ENCODE results near the gene PGF. TPM values are rescaled to one million over a fixed set of nuclear protein-coding genes. Genes with fewer than 3 reads are reported as not detected.

The PGF gene
- polyA plus RNA-seq, 2 donors = 2.4 to 2.5 TPM

DNA sequence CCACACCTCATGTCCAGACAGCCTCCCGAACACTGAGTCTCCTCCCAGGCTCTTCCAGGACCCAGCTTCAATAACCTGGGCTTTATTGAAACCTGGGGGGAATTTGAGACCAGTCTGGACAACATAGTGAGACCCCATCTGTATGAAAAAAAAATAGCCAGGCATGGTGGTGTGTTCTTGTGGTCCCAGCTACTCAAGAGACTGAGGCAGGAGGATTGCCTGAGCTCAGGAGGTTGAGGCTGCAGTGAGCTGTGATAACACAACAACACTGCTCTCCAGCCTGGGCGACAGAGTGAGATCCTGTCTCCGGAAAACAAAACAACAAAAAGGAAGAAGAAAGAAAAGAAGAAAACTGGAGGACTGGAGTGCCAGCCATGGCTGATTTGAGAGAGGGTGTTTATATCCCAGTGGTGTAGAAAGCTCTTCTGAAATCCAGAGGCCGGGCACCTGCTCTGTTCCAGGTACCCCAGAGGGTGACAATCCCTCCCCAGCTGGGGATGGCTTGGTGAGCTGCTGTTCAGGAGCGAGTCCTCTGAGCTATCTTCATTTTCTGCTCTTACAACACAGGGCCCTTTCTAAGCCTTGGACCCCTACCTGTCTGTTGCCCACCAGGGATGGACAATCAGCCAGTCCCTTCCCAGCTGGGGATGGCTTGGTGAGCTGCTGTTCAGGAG, 6.0 kb upstream of the PGF start:
- Histone ChIP-seq H3K27ac (ENCODE audit: low read depth in 2 of 2, low read length in 1 of 2) (no peak overlapping the region), H3K9me3 (ENCODE audit: control insufficient read depth in 2 of 2, insufficient read depth in 1 of 2, low read depth in 1 of 2, low read length in 1 of 2) (no peaks in the 10 kb centered on the region), H3K36me3 (ENCODE audit: control insufficient read depth in 2 of 2, insufficient read depth in 2 of 2, low read length in 1 of 2) (no peaks in the 10 kb centered on the region), H3K4me3 (ENCODE audit: low read depth in 1 of 2, low read length in 2 of 2) (no peak overlapping the region), H3K27me3 (ENCODE audit: control insufficient read depth in 1 of 2, insufficient read depth in 2 of 2, low read length in 2 of 2) (no peaks in the 10 kb centered on the region), H3K4me1 (ENCODE audit: control insufficient read depth in 2 of 2, insufficient read depth in 2 of 2, low read length in 1 of 2) (peaks cover 0 to 4% of the 10 kb centered on the region in 2 donors)
- WGBS, 2 donors = 79 to 86% methylated on average over 5 of the region's 5 CpGs

DNA sequence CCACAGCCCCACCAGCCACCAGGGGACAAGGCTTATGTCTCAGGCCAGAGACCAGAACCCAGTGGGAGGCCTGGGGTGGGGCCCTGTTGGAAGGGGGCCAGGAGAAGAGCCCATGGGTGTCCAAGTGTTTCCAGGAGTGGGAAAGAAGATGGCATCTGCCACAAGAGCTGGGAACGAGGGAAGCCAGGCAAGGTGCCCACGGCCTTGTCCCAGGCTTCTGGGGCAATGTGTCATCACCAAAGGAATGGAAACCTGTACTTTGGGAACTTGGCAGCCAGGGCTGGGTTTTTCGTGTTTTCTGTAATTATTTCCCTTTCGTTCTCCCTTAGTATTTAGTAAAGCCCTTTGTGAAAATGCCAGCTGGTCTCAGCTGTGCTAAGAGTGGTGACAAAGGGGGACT, 5.3 kb upstream of the PGF start:
- no peaks in the 10 kb centered on the region for H3K36me3 ChIP-seq (ENCODE audit: control insufficient read depth in 2 of 2, insufficient read depth in 2 of 2, low read length in 1 of 2)
- H3K4me3 ChIP-seq (ENCODE audit: low read depth in 1 of 2, low read length in 2 of 2) = no peak overlapping the region
- no peaks in the 10 kb centered on the region for H3K27me3 ChIP-seq (ENCODE audit: control insufficient read depth in 1 of 2, insufficient read depth in 2 of 2, low read length in 2 of 2)
- peaks cover 0 to 5% of the 10 kb centered on the region in 2 donors for H3K4me1 ChIP-seq (ENCODE audit: control insufficient read depth in 2 of 2, insufficient read depth in 2 of 2, low read length in 1 of 2)
- WGBS, 2 donors = 65 to 77% methylated on average over 4 of the region's 4 CpGs
- no peak overlapping the region for H3K27ac ChIP-seq (ENCODE audit: low read depth in 2 of 2, low read length in 1 of 2)
- H3K9me3 ChIP-seq (ENCODE audit: control insufficient read depth in 2 of 2, insufficient read depth in 1 of 2, low read depth in 1 of 2, low read length in 1 of 2) = no peaks in the 10 kb centered on the region

GRCh38 chr14:74959596-74960180, 4.3 kb upstream of the PGF start:
- H3K27ac ChIP-seq (ENCODE audit: low read depth in 2 of 2, low read length in 1 of 2) = no peak overlapping the region

GRCh38 chr14:74956280-74957072, 1.1 kb upstream of the PGF start:
- Histone ChIP-seq H3K9me3 (ENCODE audit: control insufficient read depth in 2 of 2, insufficient read depth in 1 of 2, low read depth in 1 of 2, low read length in 1 of 2) (no peaks in the 10 kb centered on the region), H3K4me3 (ENCODE audit: low read depth in 1 of 2, low read length in 2 of 2) (no peak overlapping the region), H3K4me1 (ENCODE audit: control insufficient read depth in 2 of 2, insufficient read depth in 2 of 2, low read length in 1 of 2) (peaks cover 4 to 21% of the 10 kb centered on the region in 2 donors), H3K36me3 (ENCODE audit: control insufficient read depth in 2 of 2, insufficient read depth in 2 of 2, low read length in 1 of 2) (no peaks in the 10 kb centered on the region), H3K27ac (ENCODE audit: low read depth in 2 of 2, low read length in 1 of 2) (no peak overlapping the region), H3K27me3 (ENCODE audit: control insufficient read depth in 1 of 2, insufficient read depth in 2 of 2, low read length in 2 of 2) (no peaks in the 10 kb centered on the region)
- WGBS, 2 donors = 89 to 92% methylated on average over 24 of the region's 24 CpGs

More at GRCh38 chr14:74959596-74960180, 4.3 kb upstream of the PGF start:
- Histone ChIP-seq H3K4me1 (ENCODE audit: control insufficient read depth in 2 of 2, insufficient read depth in 2 of 2, low read length in 1 of 2) (peaks cover 0 to 7% of the 10 kb centered on the region in 2 donors), H3K36me3 (ENCODE audit: control insufficient read depth in 2 of 2, insufficient read depth in 2 of 2, low read length in 1 of 2) (no peaks in the 10 kb centered on the region), H3K9me3 (ENCODE audit: control insufficient read depth in 2 of 2, insufficient read depth in 1 of 2, low read depth in 1 of 2, low read length in 1 of 2) (no peaks in the 10 kb centered on the region), H3K4me3 (ENCODE audit: low read depth in 1 of 2, low read length in 2 of 2) (no peak overlapping the region), H3K27me3 (ENCODE audit: control insufficient read depth in 1 of 2, insufficient read depth in 2 of 2, low read length in 2 of 2) (no peaks in the 10 kb centered on the region)
- 66 to 72% methylated on average over 5 of the region's 5 CpGs for WGBS, 2 donors

GRCh38 chr14:74956027-74956279, 556 bp upstream of the PGF start:
- 86 to 87% methylated on average over 9 of the region's 9 CpGs for WGBS, 2 donors

GRCh38 chr14:74954947-74955228, 509 bp downstream of the PGF start:
- 2 to 4% methylated on average over 3 of the region's 3 CpGs for WGBS, 2 donors
- H3K27me3 ChIP-seq (ENCODE audit: control insufficient read depth in 1 of 2, insufficient read depth in 2 of 2, low read length in 2 of 2) = no peaks in the 10 kb centered on the region
- no peaks in the 10 kb centered on the region for H3K9me3 ChIP-seq (ENCODE audit: control insufficient read depth in 2 of 2, insufficient read depth in 1 of 2, low read depth in 1 of 2, low read length in 1 of 2)
- H3K4me3 ChIP-seq (ENCODE audit: low read depth in 1 of 2, low read length in 2 of 2) = peak overlapping the region; percentile 49 to 51
- H3K4me1 ChIP-seq (ENCODE audit: control insufficient read depth in 2 of 2, insufficient read depth in 2 of 2, low read length in 1 of 2) = peaks cover 4 to 21% of the 10 kb centered on the region in 2 donors
- no peak overlapping the region for H3K27ac ChIP-seq (ENCODE audit: low read depth in 2 of 2, low read length in 1 of 2)
- H3K36me3 ChIP-seq (ENCODE audit: control insufficient read depth in 2 of 2, insufficient read depth in 2 of 2, low read length in 1 of 2) = no peaks in the 10 kb centered on the region

More at GRCh38 chr14:74956027-74956279, 556 bp upstream of the PGF start:
- Histone ChIP-seq H3K4me1 (ENCODE audit: control insufficient read depth in 2 of 2, insufficient read depth in 2 of 2, low read length in 1 of 2) (peaks cover 4 to 21% of the 10 kb centered on the region in 2 donors), H3K9me3 (ENCODE audit: control insufficient read depth in 2 of 2, insufficient read depth in 1 of 2, low read depth in 1 of 2, low read length in 1 of 2) (no peaks in the 10 kb centered on the region), H3K27me3 (ENCODE audit: control insufficient read depth in 1 of 2, insufficient read depth in 2 of 2, low read length in 2 of 2) (no peaks in the 10 kb centered on the region), H3K27ac (ENCODE audit: low read depth in 2 of 2, low read length in 1 of 2) (no peak overlapping the region), H3K4me3 (ENCODE audit: low read depth in 1 of 2, low read length in 2 of 2) (peak overlapping the region in 1 of 2 donors; percentile 49), H3K36me3 (ENCODE audit: control insufficient read depth in 2 of 2, insufficient read depth in 2 of 2, low read length in 1 of 2) (no peaks in the 10 kb centered on the region)

GRCh38 chr14:74954232-74954946, 1.0 kb downstream of the PGF start:
- no peak overlapping the region for H3K27ac ChIP-seq (ENCODE audit: low read depth in 2 of 2, low read length in 1 of 2)
- peak overlapping the region; percentile 49 to 51 for H3K4me3 ChIP-seq (ENCODE audit: low read depth in 1 of 2, low read length in 2 of 2)
- WGBS, 2 donors = 41 to 43% methylated on average over 18 of the region's 18 CpGs

GRCh38 chr14:74953686-74954085, 1.7 kb downstream of the PGF start:
- Histone ChIP-seq H3K27ac (ENCODE audit: low read depth in 2 of 2, low read length in 1 of 2) (no peak overlapping the region), H3K9me3 (ENCODE audit: control insufficient read depth in 2 of 2, insufficient read depth in 1 of 2, low read depth in 1 of 2, low read length in 1 of 2) (no peaks in the 10 kb centered on the region), H3K36me3 (ENCODE audit: control insufficient read depth in 2 of 2, insufficient read depth in 2 of 2, low read length in 1 of 2) (no peaks in the 10 kb centered on the region), H3K4me1 (ENCODE audit: control insufficient read depth in 2 of 2, insufficient read depth in 2 of 2, low read length in 1 of 2) (peaks cover 4 to 21% of the 10 kb centered on the region in 2 donors), H3K4me3 (ENCODE audit: low read depth in 1 of 2, low read length in 2 of 2) (no peak overlapping the region), H3K27me3 (ENCODE audit: control insufficient read depth in 1 of 2, insufficient read depth in 2 of 2, low read length in 2 of 2) (no peaks in the 10 kb centered on the region)
- 87 to 89% methylated on average over 5 of the region's 5 CpGs for WGBS, 2 donors

More at GRCh38 chr14:74954232-74954946, 1.0 kb downstream of the PGF start:
- Histone ChIP-seq H3K4me1 (ENCODE audit: control insufficient read depth in 2 of 2, insufficient read depth in 2 of 2, low read length in 1 of 2) (peaks cover 4 to 21% of the 10 kb centered on the region in 2 donors), H3K36me3 (ENCODE audit: control insufficient read depth in 2 of 2, insufficient read depth in 2 of 2, low read length in 1 of 2) (no peaks in the 10 kb centered on the region), H3K9me3 (ENCODE audit: control insufficient read depth in 2 of 2, insufficient read depth in 1 of 2, low read depth in 1 of 2, low read length in 1 of 2) (no peaks in the 10 kb centered on the region), H3K27me3 (ENCODE audit: control insufficient read depth in 1 of 2, insufficient read depth in 2 of 2, low read length in 2 of 2) (no peaks in the 10 kb centered on the region)

DNA sequence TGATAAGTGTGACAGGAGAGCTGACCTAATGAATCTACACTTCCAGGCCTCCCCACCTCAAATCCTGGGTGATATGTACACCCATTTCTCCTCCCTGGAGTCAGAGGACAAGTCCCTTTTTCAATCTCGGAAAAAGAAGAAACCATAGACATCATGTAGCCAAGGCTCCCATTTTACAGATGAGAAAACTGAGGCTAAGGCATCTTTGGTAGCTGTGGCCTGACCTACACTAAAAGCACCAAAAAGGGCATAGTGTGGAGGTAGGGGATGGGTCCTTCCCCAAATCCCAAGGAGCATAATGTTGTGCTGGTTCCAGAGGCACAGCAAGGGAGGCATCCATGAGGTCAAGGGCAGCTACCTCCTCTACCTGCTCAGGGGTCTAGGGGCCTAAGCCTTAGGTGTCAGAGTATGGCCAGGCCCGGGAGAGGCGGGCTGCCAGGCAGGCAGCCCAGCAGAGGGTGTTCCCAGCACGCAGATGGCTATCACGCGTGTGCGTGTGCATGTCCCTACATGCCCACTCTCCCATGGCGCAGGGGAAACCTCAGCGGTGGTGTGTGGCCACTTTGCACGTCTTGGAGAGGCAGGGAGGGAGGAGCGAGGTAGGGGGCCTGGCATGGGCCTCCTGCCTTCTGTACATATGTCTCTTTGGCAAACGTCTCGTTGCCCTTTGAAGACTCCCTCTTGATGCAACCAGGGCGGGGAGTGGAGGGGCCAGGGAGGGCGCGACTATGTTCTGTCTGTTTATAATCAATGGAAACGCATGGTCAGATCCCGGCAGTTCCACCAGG, 2.5 kb downstream of the PGF start:
- Histone ChIP-seq H3K27ac (ENCODE audit: low read depth in 2 of 2, low read length in 1 of 2) (no peak overlapping the region), H3K4me1 (ENCODE audit: control insufficient read depth in 2 of 2, insufficient read depth in 2 of 2, low read length in 1 of 2) (peaks cover 4 to 22% of the 10 kb centered on the region in 2 donors), H3K27me3 (ENCODE audit: control insufficient read depth in 1 of 2, insufficient read depth in 2 of 2, low read length in 2 of 2) (no peaks in the 10 kb centered on the region), H3K4me3 (ENCODE audit: low read depth in 1 of 2, low read length in 2 of 2) (no peak overlapping the region), H3K36me3 (ENCODE audit: control insufficient read depth in 2 of 2, insufficient read depth in 2 of 2, low read length in 1 of 2) (no peaks in the 10 kb centered on the region), H3K9me3 (ENCODE audit: control insufficient read depth in 2 of 2, insufficient read depth in 1 of 2, low read depth in 1 of 2, low read length in 1 of 2) (no peaks in the 10 kb centered on the region)
- 57 to 72% methylated on average over 16 to 18 of the region's 18 CpGs for WGBS, 2 donors
